GM18873 (cell line): ENCODE results near the gene MARK2.

Experiments used
- ATAC-seq: cut with Tn5 transposase; IDR thresholded peaks from one replicate; pipeline ENCODE4 v1.9.1; 2021; ENCODE audit warnings: mild to moderate bottlenecking, moderate library complexity, moderate number of reproducible peaks; ENCODE audit not compliant: unreplicated experiment, low FRiP score

The MARK2 gene

GRCh38 chr11:63826471-63827190 lies 12.3 kb upstream of the MARK2 start:
- ATAC-seq = no peak

GRCh38 chr11:63829823-63830489 lies 9.0 kb upstream of the MARK2 start:
- ATAC-seq = no peak

GRCh38 chr11:63831326-63831725 lies 7.6 kb upstream of the MARK2 start:
- ATAC-seq = no peak

GRCh38 chr11:63832336-63832735 lies 6.6 kb upstream of the MARK2 start:
- no peak for ATAC-seq

GRCh38 chr11:63833048-63833447 lies 5.9 kb upstream of the MARK2 start:
- ATAC-seq = no peak

GRCh38 chr11:63834535-63835157 lies 4.3 kb upstream of the MARK2 start:
- ATAC-seq = no peak

GRCh38 chr11:63835158-63835545 lies 3.8 kb upstream of the MARK2 start:
- ATAC-seq = no peak

- no peak for ATAC-seq
Observed at GRCh38 chr11:63837027-63837688, 1.8 kb upstream of the MARK2 start.

- no peak for ATAC-seq
Observed at GRCh38 chr11:63837739-63838138, 1.2 kb upstream of the MARK2 start.

GRCh38 chr11:63838150-63838677 lies 696 bp upstream of the MARK2 start:
- ATAC-seq = no peak

- ATAC-seq = peak; percentile 0
Observed at GRCh38 chr11:63839508-63840355, 822 bp downstream of the MARK2 start.

GRCh38 chr11:63840356-63841060 lies 1.6 kb downstream of the MARK2 start:
- ATAC-seq = no peak

GRCh38 chr11:63841554-63841953 lies 2.6 kb downstream of the MARK2 start:
- no peak for ATAC-seq

GRCh38 chr11:63843041-63843440 lies 4.1 kb downstream of the MARK2 start:
- ATAC-seq = no peak

- ATAC-seq = no peak
Observed at GRCh38 chr11:63844836-63845235, 5.9 kb downstream of the MARK2 start.

- no peak for ATAC-seq
Observed at GRCh38 chr11:63845303-63845702, 6.4 kb downstream of the MARK2 start.

GRCh38 chr11:63845911-63846310 lies 7.0 kb downstream of the MARK2 start:
- no peak for ATAC-seq

- no peak for ATAC-seq
Observed at GRCh38 chr11:63846897-63847296, 8.0 kb downstream of the MARK2 start.

GRCh38 chr11:63847363-63847762 lies 8.5 kb downstream of the MARK2 start:
- ATAC-seq = no peak
